Endothelial cell of umbilical vein (primary cell): ENCODE measurements around the gene YARS1.

Experiments used
- EZH2 ChIP-seq: IDR thresholded peaks from 2 replicates; pipeline ENCODE4 v1.6.1; 2012; ENCODE audit warnings: borderline replicate concordance, low read depth, mild to moderate bottlenecking, moderate library complexity, low read length, inconsistent platforms; ENCODE audit not compliant: severe bottlenecking
- FOS ChIP-seq: IDR thresholded peaks from 2 replicates; pipeline ENCODE4 v1.6.1; 2011; ENCODE audit warnings: mild to moderate bottlenecking, low read length, moderate library complexity, borderline replicate concordance; ENCODE audit not compliant: insufficient read depth
- JUN ChIP-seq: IDR thresholded peaks from 2 replicates; pipeline ENCODE4 v1.6.1; 2011; ENCODE audit warnings: borderline replicate concordance, low read depth; ENCODE audit not compliant: insufficient read length, insufficient read depth
- POLR2A ChIP-seq: IDR thresholded peaks from 2 replicates; pipeline ENCODE4 v1.6.1; 2012; ENCODE audit warnings: low read depth, mild to moderate bottlenecking, control low read depth, low read length
- POLR2AphosphoS5 ChIP-seq: IDR thresholded peaks from 2 replicates; pipeline ENCODE4 v1.6.1; 2012; ENCODE audit warnings: low read depth, mild to moderate bottlenecking, control low read depth, low read length, moderate library complexity; ENCODE audit not compliant: insufficient read depth
- TF ChIP-seq, protein P1 (sequence below), 2 donors: IDR thresholded peaks; 1 replicate in 1 of 2; 2 replicates in 1 of 2; pipeline ENCODE4 v1.5.1; 2011; ENCODE audit warnings: low read length in 2 of 2, mild to moderate bottlenecking in 2 of 2, moderate library complexity in 2 of 2, control low read depth in 1 of 2, inconsistent platforms in 1 of 2, low read depth in 1 of 2; ENCODE audit not compliant: insufficient read depth in 1 of 2; ENCODE audit errors: extremely low read depth in 1 of 2

DNA sequence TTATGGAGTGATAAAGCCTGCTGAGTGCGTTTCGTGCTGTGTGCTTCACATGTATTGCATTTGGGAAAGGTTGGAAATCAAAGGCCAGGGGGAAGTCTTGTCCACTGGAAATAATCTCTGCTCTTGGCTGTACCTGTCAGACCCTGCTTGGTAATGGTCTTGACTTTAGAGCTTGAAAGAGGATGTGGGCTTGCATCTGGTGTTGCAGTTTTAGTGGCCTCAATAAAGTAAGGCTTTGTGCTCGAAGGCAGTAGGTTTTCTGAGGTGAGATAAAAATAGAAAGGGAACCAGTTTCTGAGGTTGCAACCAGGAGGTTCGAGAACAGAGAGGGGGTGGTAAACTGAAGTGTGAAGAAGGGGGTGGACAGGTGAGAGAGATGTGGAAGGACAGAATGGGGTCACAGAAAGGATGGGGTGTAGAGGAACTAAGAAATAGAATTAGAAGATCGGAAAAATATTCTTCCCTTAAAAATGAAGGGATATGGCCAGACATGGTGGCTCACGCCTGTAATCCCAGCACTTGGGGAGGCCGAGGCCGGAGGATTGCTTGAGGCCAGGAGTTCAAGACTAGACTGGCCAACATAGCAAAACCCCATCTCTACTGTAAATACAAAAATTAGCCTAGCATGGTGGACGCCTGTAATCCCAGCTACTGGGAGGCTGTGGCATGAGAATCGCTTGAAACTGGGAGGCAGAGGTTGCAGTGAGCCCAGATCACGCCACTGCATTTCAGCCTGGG, 1.8 kb upstream of the YARS1 start:
- TF ChIP-seq JUN (no peak), FOS (no peak), POLR2A (no peak), EZH2 (no peak), POLR2AphosphoS5 (no peak)
- TF ChIP-seq, protein P1, sequence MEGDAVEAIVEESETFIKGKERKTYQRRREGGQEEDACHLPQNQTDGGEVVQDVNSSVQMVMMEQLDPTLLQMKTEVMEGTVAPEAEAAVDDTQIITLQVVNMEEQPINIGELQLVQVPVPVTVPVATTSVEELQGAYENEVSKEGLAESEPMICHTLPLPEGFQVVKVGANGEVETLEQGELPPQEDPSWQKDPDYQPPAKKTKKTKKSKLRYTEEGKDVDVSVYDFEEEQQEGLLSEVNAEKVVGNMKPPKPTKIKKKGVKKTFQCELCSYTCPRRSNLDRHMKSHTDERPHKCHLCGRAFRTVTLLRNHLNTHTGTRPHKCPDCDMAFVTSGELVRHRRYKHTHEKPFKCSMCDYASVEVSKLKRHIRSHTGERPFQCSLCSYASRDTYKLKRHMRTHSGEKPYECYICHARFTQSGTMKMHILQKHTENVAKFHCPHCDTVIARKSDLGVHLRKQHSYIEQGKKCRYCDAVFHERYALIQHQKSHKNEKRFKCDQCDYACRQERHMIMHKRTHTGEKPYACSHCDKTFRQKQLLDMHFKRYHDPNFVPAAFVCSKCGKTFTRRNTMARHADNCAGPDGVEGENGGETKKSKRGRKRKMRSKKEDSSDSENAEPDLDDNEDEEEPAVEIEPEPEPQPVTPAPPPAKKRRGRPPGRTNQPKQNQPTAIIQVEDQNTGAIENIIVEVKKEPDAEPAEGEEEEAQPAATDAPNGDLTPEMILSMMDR (IDR thresholded peaks at IDR 0.05; ENCODE audit: extremely low read depth in 1 of 2, insufficient read depth in 1 of 2, low read depth in 1 of 2, low read length in 2 of 2): no peak
